GM15510 (cell line): Measurements from ENCODE around the gene VWF.

ENCODE experiments used
- POLR2A ChIP-seq: IDR thresholded peaks from 3 replicates; pipeline ENCODE4 v1.6.1; 2011; ENCODE audit warnings: borderline replicate concordance; ENCODE audit not compliant: insufficient read length; ENCODE audit errors: extremely low read depth

Gene VWF

DNA sequence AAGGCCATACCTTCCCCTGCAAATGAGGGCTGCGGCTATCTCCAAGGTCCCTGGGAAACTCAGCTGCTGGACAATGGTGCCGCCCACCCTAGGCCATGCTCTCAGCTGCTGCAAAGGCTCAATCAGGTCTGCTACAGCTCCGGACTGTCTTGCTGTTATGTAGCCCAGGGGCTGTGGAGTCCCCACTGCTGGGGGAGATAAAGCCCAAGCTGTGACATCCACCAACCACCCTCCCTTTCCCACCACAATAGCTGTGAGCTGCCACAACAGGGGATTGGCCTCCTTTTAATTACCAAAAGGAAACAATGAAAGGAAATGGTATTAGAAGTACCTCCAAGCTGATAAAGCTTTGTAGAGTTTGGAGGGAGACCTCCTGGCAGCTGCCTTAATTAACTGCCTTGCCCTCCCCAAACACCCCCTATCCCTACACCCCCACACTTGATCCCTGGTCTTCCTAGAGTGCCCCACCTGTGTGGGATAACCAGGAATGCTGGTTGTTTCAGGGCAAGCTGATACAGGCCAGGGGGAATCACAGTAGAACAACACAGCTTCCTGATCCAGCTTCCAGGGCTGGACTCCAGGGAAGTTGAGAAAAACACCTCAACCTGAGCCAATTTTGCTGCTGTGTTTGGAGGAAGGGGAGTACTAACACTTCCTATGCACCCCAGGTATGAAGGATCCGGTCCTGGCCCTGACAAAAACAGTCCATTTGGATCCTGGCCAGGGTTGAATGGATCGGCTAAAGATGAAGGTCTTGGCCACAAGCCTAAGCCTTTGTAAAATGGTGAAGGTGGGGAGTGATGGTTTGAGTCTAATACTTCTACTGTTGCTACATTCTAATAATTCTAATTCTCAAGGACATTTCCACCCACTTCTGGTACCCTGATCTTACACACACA, at the start of gene VWF:
TSS of gene VWF (minus strand) at position 260 of the 899 bp plus-strand sequence. CDS start 1,474 bp downstream, outside the sequence.
- no peak for TF ChIP-seq POLR2A

DNA sequence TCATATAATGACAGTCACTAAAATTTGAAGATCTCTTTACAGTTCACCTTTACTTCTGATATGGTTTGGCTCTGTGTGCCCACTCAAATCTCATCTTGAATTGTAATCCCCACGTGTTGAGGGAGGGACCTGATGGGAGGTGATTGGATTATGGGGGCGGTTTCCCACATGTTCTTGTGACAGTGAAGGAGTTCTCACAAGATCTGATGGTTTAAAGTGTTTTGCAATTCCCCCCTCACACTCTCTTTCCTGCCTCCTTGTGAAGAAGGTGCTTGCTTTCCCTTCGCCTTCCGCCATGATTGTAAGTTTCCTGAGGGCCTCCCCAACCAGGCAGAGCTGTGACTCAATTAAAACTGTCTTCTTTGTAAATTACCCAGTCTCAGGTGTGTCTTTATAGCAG, 48.4 kb upstream of the VWF start:
- no peak for TF ChIP-seq POLR2A

DNA sequence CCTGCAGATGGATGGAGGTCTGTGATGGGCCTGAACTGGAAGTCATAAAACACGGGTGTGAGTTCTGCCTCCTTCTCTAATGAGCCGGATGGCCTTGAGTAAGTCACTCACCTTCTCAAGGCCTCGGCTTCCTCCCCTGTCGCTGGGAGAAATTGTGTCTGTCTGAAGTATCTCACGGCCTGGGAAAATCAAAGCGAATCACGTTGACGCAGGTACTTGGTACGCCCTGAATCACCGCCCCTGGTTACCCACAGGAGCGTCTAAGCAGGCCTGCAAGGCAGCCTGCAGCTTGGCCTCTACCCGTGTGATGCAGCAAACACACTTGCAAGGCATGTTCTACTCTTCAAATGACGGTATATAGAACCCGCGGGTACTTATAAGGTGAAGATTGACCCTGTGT, 47.6 kb upstream of the VWF start:
- no peak for TF ChIP-seq POLR2A

DNA sequence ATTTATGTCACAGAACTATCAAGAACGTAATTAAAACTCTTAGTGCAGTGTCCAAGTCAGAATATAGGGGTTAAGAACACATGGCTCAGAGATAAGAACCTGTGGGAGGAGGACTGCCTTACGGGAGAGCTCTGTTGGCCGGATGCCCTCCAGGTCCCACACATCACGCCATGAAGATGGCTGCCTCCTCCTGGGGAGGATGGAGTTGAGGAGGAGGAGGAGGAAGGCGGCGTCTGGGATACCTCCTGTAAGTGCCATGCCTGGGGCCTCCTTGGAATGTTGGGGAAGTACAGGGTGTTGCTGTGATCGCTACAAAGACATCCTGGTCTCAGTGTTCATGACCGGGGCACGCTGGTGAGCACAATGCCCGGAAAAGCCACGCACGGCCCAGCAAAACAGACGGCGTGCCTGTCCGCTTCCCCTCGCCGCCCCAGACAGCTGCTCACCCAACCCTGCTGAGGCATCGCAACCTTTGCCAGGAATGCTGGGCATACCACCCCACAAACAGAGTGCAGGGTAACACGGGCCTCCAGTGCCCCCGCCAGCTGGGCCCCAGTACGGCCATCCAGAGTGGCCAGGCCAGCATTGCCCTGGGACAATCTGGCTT, 47.0 kb upstream of the VWF start:
- no peak for TF ChIP-seq POLR2A

DNA sequence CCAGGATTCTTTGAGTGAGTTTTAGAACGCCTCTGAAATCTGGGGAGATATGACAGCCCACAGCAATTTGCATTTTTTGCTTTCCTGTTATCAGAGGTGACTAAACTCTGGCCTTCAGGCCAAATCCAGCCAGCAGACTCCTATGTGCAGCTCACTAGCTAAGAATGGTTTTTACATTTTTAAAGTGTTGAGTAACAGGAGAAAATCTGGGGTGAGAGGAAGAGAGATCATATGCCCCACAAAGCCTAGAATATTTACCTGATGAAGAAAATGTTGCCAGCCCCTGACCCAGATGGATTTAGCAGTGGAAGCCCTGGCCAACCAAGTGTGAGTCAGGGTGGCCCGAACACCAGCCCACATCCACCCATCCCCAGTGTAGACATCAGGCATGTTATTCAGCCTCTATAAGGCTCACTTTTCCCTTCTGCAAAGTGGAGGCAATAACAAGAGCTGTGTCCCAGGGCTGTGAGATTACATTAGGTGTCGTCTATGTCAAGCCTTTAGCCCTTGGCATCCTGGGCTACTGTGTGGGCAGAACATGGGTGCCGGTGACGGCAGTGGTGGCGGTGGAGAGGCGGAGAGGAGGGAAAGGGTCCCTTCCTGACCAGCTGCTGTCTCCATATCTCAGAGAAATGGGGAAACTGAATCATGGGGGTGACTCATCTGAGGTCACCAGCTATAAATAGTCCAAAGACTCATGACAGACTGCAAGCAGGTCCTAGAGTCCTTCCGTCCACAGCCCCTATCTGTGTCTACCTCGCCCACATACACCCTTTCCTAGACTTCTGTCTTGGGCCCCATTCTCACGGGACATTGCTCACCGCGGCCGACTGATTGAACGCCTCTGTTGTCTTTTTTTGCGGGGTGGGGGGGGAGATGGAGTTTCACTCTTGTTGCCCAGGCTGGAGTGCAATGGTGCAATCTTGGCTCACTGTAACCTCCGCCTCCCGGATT, 43.1 kb upstream of the VWF start:
- no peak for TF ChIP-seq POLR2A

DNA sequence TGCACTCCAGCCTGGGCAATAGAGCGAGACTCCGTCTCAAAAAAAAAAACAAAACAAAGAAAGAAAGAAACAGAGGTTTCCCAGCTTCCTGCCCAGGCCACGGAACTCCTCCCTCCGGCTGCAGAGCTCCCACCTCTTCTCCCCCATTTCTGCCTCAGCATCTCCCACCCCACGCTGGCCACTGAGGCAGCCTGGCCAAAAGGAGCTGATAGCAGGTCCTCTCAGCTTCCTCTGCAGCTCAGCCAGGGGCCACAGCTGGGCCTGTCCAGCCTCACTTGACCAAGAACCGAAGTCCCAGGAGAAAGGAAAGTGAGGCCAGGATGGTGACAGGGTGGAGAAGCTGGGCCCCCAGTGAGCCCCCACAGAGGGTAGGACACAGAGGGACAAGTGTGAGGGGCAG, 42.3 kb upstream of the VWF start:
- no peak for TF ChIP-seq POLR2A

DNA sequence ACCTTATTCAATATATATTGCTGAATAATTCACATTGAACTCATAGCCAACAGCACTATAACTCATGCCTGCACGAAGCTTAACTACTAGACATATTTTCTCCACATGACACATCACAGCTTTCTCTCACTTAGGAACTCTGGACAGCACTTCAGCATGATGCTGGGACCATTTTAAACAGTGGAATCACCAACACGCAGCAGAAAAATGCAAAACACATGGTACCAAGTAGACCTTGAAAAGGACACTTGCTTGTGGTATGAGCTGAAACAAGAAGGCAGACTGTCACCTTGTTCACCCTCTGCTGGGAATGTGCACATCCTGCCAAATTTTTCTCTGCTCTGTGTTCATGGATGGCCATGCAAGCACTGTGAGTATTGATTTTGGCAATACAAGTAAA, 40.9 kb upstream of the VWF start:
- TF ChIP-seq POLR2A = no peak

DNA sequence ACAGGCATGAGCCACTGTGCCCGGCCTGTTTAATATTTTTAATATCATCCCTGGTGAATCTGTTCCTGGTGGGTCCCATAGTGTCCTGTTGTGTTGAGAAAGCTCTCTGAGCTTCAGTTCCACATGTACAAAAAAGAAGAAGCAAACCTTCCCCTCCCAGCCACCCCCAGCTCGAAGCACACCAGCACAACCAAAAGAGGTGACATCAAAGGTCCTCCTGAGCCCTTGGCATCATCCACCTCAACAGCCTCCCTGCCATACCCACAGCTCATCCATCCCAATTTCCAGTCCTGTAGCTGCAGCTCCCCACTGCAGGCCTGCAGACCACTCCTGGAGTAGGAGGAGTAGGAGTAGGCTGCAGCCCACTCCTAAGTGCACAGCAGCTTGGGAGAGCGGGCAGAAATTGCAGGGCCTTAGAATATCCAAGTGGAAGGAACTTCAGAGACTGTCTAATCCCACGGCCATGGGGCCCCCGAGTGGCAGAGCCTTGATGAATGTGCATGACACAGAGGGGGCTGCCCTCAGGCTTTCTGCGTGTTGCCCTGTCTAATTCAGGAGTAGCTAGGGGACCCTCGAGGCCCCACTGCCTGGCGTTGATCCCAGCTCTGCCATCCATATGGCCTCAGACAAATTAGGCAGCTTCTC, 39.1 kb upstream of the VWF start:
- TF ChIP-seq POLR2A = no peak

DNA sequence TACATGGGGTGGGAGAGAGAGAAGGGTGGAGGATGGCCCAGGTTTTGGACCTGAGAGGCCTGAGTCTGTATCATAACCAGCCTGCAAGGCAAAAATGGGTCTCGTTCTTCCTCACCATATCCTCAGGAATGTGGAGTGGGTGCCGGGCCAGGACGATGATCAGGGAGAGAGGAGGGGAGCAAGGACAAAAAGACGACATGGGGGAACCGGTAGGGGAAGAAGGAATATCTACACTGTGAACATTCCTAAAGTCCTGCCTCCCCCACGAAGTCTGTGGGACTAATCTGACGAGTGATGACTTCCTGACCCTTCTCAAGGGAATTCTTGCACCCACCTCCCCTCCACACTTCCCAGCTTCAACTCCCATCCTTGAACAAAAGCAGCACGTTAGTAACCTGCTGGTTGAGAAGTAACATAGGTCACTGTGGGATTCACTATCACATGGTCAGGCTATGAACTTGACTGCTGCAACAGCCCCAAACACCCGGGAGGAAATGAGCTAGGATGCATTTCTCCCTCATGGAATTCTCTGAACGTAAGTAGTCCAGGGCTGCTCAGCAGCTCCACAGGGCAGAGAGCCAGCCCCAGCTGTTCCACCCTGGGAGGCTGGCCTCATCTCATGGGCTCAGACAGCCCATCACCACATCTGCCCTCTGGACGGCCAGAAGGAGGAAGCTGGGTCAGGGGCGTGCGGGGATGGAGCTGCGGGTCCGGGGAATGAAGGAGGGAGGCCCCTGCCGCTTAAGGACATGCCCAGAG, 36.8 kb upstream of the VWF start:
- TF ChIP-seq POLR2A = no peak

DNA sequence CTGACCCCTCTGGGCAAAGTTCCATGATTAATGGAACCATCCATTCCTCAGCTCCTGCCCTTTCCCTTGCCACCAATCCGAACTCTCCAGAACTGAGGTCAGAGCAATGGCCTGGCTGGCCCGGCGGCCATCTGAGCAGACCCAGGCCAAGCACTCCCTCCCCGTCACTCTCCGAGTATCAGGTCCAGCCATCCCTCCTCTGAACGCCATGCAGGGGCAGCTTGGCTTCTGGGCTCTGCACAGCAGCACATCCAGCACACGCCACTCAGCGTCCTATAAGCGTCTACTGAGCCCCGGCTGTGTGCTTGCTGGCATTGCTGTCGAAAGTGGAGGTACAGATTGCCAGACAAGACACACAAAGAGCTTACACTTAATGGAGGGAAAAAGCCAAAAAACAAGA, 34.3 kb upstream of the VWF start:
- no peak for TF ChIP-seq POLR2A

DNA sequence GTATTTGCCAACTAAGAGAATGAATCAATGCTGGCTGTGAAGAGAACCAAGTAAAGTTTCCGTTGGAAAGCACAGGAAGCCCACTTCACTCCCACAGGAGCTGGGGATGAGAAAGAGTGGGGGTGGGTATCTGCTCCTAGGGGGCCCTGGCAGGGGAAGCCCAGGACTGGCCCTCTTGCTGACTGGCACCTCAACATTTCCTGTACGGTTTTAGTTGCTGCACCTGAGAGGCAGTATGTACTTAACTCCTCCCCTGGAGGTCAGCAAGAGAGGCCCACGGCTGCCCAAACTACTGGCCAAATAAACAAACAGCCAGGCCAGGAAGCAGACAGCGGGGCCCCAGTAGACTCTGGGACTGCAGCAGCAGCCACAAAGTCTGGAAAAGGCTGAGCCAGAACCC, 33.8 kb upstream of the VWF start:
- no peak for TF ChIP-seq POLR2A

DNA sequence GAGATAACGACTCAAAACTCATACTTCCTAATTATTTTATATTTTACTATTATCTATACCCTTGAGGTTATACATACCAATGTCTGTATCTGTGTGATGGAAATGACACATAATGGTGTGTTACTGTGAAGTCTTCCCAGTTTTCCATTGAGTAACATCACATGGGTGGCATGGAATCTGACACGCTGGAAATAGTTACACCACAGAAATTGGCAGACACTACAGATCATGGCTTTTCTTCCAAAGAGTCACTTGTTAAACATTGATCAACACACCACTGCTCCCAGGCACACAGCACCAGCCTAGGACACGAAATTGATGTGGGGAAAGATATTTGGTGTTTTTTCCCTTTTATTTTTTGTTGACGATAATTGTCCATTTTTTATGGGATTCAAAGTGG, 33.0 kb upstream of the VWF start:
- no peak for TF ChIP-seq POLR2A

DNA sequence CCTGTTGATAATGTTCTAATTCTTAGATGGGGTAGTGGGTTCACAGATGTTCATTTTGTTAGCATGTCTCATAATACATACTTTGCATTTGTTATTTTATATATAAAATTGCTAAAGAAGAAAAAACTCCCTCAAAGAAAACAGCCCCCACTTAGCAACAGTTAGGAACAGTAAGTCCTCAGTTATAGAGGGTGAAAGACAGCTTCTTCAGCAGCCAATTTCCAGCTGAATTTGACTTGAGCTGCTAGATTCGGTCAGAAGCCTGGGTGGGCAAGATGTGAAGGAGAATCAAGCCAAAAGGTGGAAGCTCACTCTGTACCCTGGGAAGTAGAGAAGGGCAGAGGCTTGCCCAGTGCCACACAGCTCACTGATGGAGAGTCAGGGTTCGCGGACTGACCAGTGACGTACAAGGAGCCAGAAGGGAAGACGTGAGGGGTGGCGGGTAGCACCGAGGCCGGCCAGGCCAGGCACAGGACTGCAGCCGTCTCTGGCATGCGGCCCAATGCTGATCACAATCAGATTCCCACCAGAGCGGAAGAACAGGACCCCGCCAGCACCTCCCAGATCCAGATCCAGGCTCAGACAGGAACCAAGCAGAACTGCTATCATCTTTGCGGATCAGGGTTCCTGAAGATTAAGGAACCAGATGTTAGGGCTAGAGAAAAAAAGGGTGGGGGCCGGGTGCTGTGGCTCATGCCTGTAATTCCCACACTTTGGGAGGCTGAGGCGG, 30.4 kb upstream of the VWF start:
- TF ChIP-seq POLR2A = no peak

DNA sequence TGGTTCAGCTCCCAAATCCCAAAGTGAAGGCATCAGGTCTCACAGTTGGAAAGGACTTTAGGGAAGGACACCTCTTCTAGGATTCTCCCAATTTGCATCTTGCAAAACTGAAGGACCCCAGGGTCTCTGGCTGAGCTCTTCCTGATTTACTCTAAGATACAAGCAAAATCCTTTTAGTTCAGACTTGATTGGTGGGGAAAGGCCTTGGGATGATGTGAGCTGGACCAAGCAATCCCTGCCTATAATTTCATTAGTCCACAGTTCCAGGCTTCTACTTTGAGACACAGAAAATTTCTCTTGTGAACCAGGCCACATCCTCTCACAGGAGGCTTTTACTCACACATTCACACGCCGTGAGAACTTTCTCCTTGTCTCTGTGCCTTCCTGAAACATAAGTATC, 23.6 kb upstream of the VWF start:
- no peak for TF ChIP-seq POLR2A

DNA sequence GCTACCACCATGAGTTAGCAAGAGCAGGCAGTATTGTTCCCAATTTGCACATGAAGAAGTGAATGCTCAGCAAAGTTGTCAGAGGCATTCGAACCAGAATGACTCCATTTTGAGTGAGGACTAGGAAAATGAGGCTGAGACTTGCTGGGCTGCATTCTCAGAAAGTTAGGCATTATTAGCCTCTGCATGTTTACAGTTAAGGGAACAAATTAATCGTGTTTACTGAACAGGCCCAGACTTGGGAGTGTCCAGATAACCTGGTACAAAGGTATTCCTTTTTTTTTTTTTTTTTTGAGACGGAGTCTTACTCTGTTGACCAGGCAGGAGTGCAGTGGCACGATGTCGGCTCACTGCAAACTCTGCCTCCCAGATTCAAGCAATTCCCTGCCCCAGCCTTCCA, 22.5 kb upstream of the VWF start:
- TF ChIP-seq POLR2A = no peak
